GM13977 (cell line): ENCODE data around the gene MRPL18.
A peak's percentile ranks its signal among the peaks of the same experiment; 100 is the strongest.
"Not testable (repeated sequence)": the region's sequence is repeated elsewhere in the genome, so short reads cannot be mapped to it uniquely, and the experiment has no call there.

Source experiments
- DNase-seq: peaks from one replicate; pipeline ENCODE4 v3.0.0; 2012; ENCODE audit warnings: low spot score
- in situ Hi-C: fragments of 300-500 bp; cut with MboI; formaldehyde crosslinking; loops from one replicate; pipeline ENCODE4 v1.12.0; 2022; ENCODE audit warnings: low sequenced_read_pairs, low pct_unique_long_range_greater_than_20kb, mixed read lengths, inconsistent platforms; ENCODE audit not compliant: unreplicated experiment
- TF ChIP-seq, protein P1 (sequence below): IDR thresholded peaks from 2 replicates; pipeline ENCODE4 v1.5.1; 2012; ENCODE audit warnings: mild to moderate bottlenecking, control low read depth; ENCODE audit not compliant: insufficient read depth; ENCODE audit errors: extremely low read depth, missing control alignments

Gene MRPL18

DNA sequence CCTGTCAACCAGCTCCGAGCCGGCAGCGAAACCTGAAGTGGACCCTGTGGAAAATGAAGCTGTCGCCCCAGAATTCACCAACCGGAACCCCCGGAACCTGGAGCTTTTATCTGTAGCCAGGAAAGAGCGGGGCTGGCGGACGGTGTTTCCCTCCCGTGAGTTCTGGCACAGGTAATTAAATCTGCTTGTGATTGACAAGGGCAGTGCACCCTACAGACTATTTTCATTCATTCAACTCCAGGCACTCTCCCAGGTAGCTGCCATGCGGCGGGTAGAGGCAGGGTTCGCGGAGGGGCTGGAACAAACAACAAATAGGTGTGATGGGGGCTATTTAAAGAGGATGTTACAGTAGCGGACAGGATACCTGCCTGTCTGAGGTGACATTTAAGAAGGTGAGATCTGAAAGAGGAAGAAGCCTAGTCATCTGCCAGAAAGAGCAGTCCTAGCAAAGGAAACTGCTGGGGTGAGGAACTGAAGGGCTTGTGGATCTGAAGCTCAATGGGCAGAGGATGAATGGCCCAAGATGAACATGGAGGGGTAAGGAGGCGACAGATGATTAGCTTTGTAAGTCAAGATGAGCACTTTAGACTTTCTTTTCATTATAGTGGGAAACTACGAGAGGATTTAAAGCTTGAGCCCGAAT, 810 bp downstream of the MRPL18 start:
- no peak for DNase-seq
- TF ChIP-seq, protein P1, sequence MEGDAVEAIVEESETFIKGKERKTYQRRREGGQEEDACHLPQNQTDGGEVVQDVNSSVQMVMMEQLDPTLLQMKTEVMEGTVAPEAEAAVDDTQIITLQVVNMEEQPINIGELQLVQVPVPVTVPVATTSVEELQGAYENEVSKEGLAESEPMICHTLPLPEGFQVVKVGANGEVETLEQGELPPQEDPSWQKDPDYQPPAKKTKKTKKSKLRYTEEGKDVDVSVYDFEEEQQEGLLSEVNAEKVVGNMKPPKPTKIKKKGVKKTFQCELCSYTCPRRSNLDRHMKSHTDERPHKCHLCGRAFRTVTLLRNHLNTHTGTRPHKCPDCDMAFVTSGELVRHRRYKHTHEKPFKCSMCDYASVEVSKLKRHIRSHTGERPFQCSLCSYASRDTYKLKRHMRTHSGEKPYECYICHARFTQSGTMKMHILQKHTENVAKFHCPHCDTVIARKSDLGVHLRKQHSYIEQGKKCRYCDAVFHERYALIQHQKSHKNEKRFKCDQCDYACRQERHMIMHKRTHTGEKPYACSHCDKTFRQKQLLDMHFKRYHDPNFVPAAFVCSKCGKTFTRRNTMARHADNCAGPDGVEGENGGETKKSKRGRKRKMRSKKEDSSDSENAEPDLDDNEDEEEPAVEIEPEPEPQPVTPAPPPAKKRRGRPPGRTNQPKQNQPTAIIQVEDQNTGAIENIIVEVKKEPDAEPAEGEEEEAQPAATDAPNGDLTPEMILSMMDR: no peak
- in situ Hi-C loops: no loop called here

DNA sequence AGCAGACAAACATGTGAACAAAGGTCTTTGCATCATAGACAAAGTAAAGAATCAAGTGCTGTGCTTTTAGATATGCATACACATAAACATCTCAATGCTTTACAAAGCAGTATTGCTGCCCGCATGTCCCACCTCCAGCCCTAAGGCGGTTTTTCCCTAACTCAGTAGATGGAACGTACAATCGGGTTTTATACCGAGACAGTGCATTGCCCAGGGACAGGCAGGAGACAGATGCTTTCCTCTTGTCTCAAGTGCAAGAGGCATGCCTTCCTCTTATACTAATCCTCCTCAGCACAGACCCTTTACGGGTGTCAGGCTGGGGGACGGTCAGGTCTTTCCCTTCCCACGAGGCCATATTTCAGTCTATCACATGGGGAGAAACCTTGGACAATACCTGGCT, 4.7 kb downstream of the MRPL18 start:
- in situ Hi-C loops, DNase-seq: not testable (repeated sequence)

DNA sequence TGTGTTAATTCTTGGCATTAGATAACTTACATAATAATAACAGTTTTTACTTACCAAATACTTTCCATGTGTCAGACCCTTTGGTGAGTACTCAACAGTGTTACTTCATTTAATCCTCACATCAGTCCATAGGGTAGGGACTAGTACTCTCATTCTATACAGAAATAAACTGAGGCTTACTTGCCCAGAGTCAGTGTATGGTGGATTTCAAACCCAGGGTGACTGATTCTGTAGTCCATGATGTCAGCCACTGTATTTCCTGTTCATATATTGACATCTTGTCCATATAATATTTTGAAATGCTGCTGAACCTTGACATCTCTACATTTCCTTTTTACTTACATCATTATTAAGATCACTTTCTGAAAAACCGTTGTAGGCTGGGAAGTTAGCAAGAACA, 7.3 kb downstream of the MRPL18 start:
- no peak for DNase-seq
- in situ Hi-C loops: no loop called here
- TF ChIP-seq, protein P1: no peak

DNA sequence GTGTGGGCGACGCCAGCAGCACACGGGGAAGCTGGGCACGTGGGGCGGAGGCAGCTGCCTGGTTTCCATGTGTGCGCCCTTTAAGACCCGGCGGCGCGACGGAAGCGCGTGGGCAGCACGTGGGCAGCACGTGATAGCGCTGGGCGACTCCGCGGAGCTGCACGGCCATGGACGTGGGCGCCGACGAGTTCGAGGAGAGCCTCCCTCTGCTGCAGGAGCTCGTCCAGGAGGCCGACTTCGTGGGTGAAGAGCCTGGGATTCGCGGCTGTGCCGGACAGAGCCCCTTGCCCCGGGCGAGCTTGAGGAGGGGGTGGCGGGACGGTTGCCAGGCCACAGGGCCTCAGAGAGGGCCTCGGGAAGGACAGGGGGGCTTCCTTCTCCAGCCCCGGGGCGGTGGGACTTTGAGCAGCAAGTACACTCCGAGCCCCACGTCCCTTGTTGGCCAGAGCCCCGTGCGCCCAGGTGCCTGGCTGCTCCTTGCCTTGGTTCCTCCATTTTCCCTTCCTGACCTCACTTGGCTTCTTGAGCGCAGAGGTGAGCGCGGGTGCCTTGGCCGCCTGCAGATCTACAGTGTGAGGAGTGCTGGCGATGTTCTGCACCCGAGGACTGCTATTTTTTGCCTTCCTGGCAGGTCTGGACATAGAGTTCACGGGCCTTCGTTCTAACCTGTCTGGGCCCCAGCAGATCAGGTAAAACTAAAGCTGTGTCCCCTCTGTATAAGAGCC, 10.0 kb downstream of the MRPL18 start, which contains the start of gene PNLDC1:
PNLDC1 (plus strand) TSS at position 136 of the 725 bp plus-strand sequence; CDS start at position 168, 32 bp downstream.
- TF ChIP-seq, protein P1: no peak
- in situ Hi-C loops: no loop called here
- no peak for DNase-seq

DNA sequence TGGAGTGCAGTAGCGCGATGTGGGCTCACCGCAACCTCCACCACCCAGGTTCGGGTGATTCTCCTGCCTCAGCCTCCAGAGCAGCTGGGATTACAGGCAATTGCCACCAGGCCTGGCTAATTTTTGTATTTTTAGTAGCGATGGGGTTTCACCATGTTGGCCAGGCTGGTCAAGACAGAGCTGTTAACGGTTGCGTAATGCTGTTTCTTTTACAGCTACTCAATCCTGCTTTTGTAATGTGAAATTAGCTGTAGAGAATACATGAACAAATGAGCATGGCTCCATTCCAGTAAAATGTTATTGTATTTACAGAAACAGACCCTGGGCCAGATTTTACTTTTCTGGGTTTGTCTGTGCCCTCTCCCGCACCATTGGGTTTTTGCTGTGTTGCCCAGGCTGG, 11.7 kb downstream of the MRPL18 start:
- DNase-seq: no peak
- in situ Hi-C loops: no loop called here
- TF ChIP-seq, protein P1: no peak

DNA sequence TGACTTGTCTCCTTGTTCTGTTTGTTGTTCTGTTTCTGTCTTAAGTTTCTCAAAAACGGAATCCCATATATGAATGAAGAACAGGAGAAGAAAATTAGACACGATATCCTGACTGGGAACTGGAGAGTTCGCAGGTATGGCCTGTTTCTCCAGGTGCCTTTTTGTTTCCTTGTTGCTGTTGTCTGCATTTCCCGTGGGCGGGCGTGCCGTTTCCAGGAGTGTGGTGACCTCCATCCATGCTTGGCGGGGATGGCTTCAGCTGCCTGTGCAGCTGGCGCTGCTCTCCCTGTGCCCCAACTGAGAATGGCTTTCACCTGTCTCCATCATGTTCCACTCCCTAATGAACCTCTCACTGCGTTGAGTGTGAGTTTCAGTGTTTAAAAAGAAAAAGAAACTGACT, 14.2 kb downstream of the MRPL18 start:
- in situ Hi-C loops: no loop called here
- TF ChIP-seq, protein P1: no peak

DNA sequence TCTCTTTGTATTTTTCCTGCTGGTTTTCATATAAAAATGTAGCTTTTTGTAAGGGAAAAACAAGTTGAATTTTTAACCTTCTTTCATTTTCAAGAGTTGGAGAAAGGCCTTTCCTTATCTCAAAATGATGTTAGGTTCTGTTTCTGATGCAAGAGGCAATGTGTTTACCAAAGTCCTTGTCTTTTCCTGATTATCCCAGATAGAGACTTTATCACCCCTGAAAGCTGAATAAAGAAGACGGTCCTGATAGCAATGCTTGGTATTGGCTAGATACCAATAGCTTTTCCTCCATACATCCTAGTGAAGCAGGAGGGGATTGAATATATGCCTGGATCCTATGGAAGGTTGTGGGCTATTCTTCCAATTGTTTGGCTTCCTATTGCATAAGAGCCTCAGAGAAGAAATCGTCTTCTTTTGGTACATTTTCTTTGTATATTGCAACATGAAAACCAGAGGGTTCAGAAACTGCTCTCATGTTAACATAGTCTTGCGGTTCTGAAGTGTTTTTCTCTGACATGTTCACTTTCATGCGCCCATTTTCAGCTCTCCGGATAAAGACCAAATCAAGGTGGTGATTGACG, 15.3 kb downstream of the MRPL18 start:
- peak; percentile 7 for DNase-seq
- TF ChIP-seq, protein P1: no peak
- in situ Hi-C loops: no loop called here

More for the DNA sequence above, 14.2 kb downstream of the MRPL18 start:
- no peak for DNase-seq
